Measurements from ENCODE around the gene EMC10.

The EMC10 gene

GRCh38 chr19:50444059-50444458 lies 32.2 kb upstream of the EMC10 start:
- Mint-ChIP-seq H3K27me3 (no peaks in the 10 kb centered on the region), H3K27ac (peak overlapping the region; percentile 2), H3K4me1 (no peaks in the 10 kb centered on the region), H3K36me3 (no peaks in the 10 kb centered on the region), H3K4me3 (no peak overlapping the region), H3K9me3 (no peaks in the 10 kb centered on the region)

GRCh38 chr19:50447053-50447452 lies 29.3 kb upstream of the EMC10 start:
- Mint-ChIP-seq H3K4me1 (no peaks in the 10 kb centered on the region), H3K9me3 (no peaks in the 10 kb centered on the region), H3K27ac (no peak overlapping the region), H3K36me3 (no peaks in the 10 kb centered on the region), H3K4me3 (no peak overlapping the region), H3K27me3 (no peaks in the 10 kb centered on the region)

GRCh38 chr19:50447750-50448149 lies 28.6 kb upstream of the EMC10 start:
- Mint-ChIP-seq H3K27me3 (no peaks in the 10 kb centered on the region), H3K27ac (no peak overlapping the region), H3K9me3 (no peaks in the 10 kb centered on the region), H3K4me3 (no peak overlapping the region), H3K4me1 (no peaks in the 10 kb centered on the region), H3K36me3 (no peaks in the 10 kb centered on the region)

- no peak overlapping the region for H3K27ac Mint-ChIP-seq
- H3K4me1 Mint-ChIP-seq = no peaks in the 10 kb centered on the region
- H3K27me3 Mint-ChIP-seq = no peaks in the 10 kb centered on the region
- H3K4me3 Mint-ChIP-seq = no peak overlapping the region
- no peaks in the 10 kb centered on the region for H3K9me3 Mint-ChIP-seq
- no peaks in the 10 kb centered on the region for H3K36me3 Mint-ChIP-seq
These were observed 26.9 kb upstream of the EMC10 start for GRCh38 chr19:50449236-50449899.

- no peaks in the 10 kb centered on the region for H3K9me3 Mint-ChIP-seq
- H3K27me3 Mint-ChIP-seq = no peaks in the 10 kb centered on the region
- H3K27ac Mint-ChIP-seq = no peak overlapping the region
- H3K4me3 Mint-ChIP-seq = no peak overlapping the region
- H3K4me1 Mint-ChIP-seq = no peaks in the 10 kb centered on the region
- H3K36me3 Mint-ChIP-seq = no peaks in the 10 kb centered on the region
These were observed 25.7 kb upstream of the EMC10 start for GRCh38 chr19:50450369-50451222.

- no peaks in the 10 kb centered on the region for H3K27me3 Mint-ChIP-seq
- no peak overlapping the region for H3K27ac Mint-ChIP-seq
- H3K4me1 Mint-ChIP-seq = no peaks in the 10 kb centered on the region
- H3K9me3 Mint-ChIP-seq = no peaks in the 10 kb centered on the region
- no peak overlapping the region for H3K4me3 Mint-ChIP-seq
- H3K36me3 Mint-ChIP-seq = no peaks in the 10 kb centered on the region
These were observed 25.1 kb upstream of the EMC10 start for GRCh38 chr19:50451223-50451534.

- H3K27ac Mint-ChIP-seq = no peak overlapping the region
- H3K9me3 Mint-ChIP-seq = no peaks in the 10 kb centered on the region
- H3K4me1 Mint-ChIP-seq = no peaks in the 10 kb centered on the region
- H3K36me3 Mint-ChIP-seq = no peaks in the 10 kb centered on the region
- H3K27me3 Mint-ChIP-seq = peaks cover 7% of the 10 kb centered on the region
- no peak overlapping the region for H3K4me3 Mint-ChIP-seq
These were observed 23.1 kb upstream of the EMC10 start for GRCh38 chr19:50453243-50453642.

- H3K9me3 Mint-ChIP-seq = no peaks in the 10 kb centered on the region
- H3K27ac Mint-ChIP-seq = no peak overlapping the region
- H3K36me3 Mint-ChIP-seq = no peaks in the 10 kb centered on the region
- no peak overlapping the region for H3K4me3 Mint-ChIP-seq
- peaks cover 13% of the 10 kb centered on the region for H3K27me3 Mint-ChIP-seq
- H3K4me1 Mint-ChIP-seq = peaks cover 7% of the 10 kb centered on the region
These were observed 20.3 kb upstream of the EMC10 start for GRCh38 chr19:50455992-50456391.

- H3K4me1 Mint-ChIP-seq = peaks cover 7% of the 10 kb centered on the region
- H3K27me3 Mint-ChIP-seq = peaks cover 15% of the 10 kb centered on the region
- H3K36me3 Mint-ChIP-seq = no peaks in the 10 kb centered on the region
- H3K27ac Mint-ChIP-seq = no peak overlapping the region
- no peaks in the 10 kb centered on the region for H3K9me3 Mint-ChIP-seq
- no peak overlapping the region for H3K4me3 Mint-ChIP-seq
These were observed 19.0 kb upstream of the EMC10 start for GRCh38 chr19:50457300-50457699.

GRCh38 chr19:50458396-50459066 lies 17.8 kb upstream of the EMC10 start:
- Mint-ChIP-seq H3K9me3 (no peaks in the 10 kb centered on the region), H3K4me3 (no peak overlapping the region), H3K27ac (no peak overlapping the region), H3K4me1 (peaks cover 7% of the 10 kb centered on the region), H3K36me3 (no peaks in the 10 kb centered on the region), H3K27me3 (peaks cover 15% of the 10 kb centered on the region)

- Mint-ChIP-seq H3K4me3 (no peak overlapping the region), H3K27ac (no peak overlapping the region), H3K27me3 (peaks cover 15% of the 10 kb centered on the region), H3K4me1 (peaks cover 7% of the 10 kb centered on the region), H3K36me3 (no peaks in the 10 kb centered on the region), H3K9me3 (no peaks in the 10 kb centered on the region)
These were observed 17.2 kb upstream of the EMC10 start for GRCh38 chr19:50459067-50459456.

- no peak overlapping the region for H3K4me3 Mint-ChIP-seq
- no peaks in the 10 kb centered on the region for H3K36me3 Mint-ChIP-seq
- H3K27ac Mint-ChIP-seq = no peak overlapping the region
- peaks cover 15% of the 10 kb centered on the region for H3K27me3 Mint-ChIP-seq
- peaks cover 7% of the 10 kb centered on the region for H3K4me1 Mint-ChIP-seq
- H3K9me3 Mint-ChIP-seq = no peaks in the 10 kb centered on the region
These were observed 16.7 kb upstream of the EMC10 start for GRCh38 chr19:50459638-50460037.

- Mint-ChIP-seq H3K4me3 (no peak overlapping the region), H3K36me3 (no peaks in the 10 kb centered on the region), H3K4me1 (peaks cover 7% of the 10 kb centered on the region), H3K27ac (no peak overlapping the region), H3K9me3 (no peaks in the 10 kb centered on the region), H3K27me3 (peaks cover 15% of the 10 kb centered on the region)
These were observed 16.0 kb upstream of the EMC10 start for GRCh38 chr19:50460161-50460765.

- Mint-ChIP-seq H3K9me3 (no peaks in the 10 kb centered on the region), H3K4me1 (peaks cover 7% of the 10 kb centered on the region), H3K27ac (no peak overlapping the region), H3K4me3 (no peak overlapping the region), H3K27me3 (peaks cover 15% of the 10 kb centered on the region), H3K36me3 (no peaks in the 10 kb centered on the region)
These were observed 15.0 kb upstream of the EMC10 start for GRCh38 chr19:50461066-50461875.

GRCh38 chr19:50462970-50463369 lies 13.3 kb upstream of the EMC10 start:
- Mint-ChIP-seq H3K9me3 (no peaks in the 10 kb centered on the region), H3K27me3 (peaks cover 8% of the 10 kb centered on the region), H3K27ac (no peak overlapping the region), H3K4me3 (no peak overlapping the region), H3K36me3 (no peaks in the 10 kb centered on the region), H3K4me1 (peaks cover 7% of the 10 kb centered on the region)

Data from activated naive CD4-positive, alpha-beta T cell treated with anti-CD3 and anti-CD28 coated beads, Interleukin-2, amount 50 U/mL, for 24 hours (primary cell).